22Rv1 (cell line): ENCODE measurements around the gene CEACAM1.

Source experiments
- H3K27ac ChIP-seq: fragments of 450-650 bp; 2 replicates; pipeline ENCODE4 v1.5.1; 2017
- ZFX ChIP-seq: fragments of 450-650 bp; IDR thresholded peaks from 2 replicates; pipeline ENCODE4 v1.6.1; 2017; ENCODE audit warnings: antibody characterized with exemption, borderline replicate concordance
- TF ChIP-seq, protein P1 (sequence below): fragments of 450-650 bp; IDR thresholded peaks from 2 replicates; pipeline ENCODE4 v1.5.1; 2017; ENCODE audit warnings: mild to moderate bottlenecking

The CEACAM1 gene

DNA sequence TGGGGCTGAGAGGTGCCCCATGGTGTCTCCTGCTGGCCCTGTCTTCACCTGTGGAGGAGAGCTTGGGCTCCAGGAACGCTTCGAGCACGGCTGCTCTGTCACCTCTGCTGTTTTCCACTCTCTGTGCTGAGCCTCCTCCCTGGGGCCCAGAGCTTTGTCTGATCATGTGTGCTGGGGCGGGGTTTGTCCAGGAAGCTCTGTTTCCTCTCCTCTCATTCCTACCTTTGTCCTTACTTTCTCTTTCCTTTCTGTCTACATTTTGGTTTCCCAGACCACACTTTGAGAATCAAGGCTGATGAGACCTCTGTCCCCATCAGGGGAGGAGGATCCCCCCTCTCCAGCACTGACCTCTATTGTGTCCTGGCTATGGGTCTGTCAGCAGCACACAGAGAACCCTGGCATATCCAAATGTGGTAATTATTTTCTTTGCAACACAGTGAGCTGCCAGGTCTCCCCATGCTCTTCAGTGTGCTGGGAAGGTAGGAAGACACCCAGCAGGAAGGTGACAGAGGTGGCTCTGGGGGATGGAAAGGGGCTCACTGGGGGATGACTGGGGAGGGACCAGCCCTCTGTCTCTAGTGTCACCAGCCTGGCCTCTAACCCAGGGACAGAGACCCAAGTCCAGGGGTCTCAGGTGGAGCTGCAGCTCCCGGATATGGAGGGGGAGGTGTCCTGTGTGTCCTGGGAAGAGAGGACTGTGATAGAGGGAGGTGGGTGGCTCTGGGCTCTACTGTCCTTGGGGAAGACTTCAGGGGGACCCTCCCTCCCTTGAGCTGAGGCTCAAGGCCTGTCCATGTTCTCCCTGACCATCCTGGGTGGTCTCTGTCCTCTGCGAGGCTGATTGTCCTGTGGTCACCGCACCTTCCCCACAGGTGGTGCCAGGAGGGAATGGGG is at the start of gene CEACAM1:
Gene CEACAM1, minus strand, starts transcription at position 128 of the 894 bp plus-strand sequence. Its CDS starts 107 bp downstream, at position 21.
- TF ChIP-seq, protein P1, sequence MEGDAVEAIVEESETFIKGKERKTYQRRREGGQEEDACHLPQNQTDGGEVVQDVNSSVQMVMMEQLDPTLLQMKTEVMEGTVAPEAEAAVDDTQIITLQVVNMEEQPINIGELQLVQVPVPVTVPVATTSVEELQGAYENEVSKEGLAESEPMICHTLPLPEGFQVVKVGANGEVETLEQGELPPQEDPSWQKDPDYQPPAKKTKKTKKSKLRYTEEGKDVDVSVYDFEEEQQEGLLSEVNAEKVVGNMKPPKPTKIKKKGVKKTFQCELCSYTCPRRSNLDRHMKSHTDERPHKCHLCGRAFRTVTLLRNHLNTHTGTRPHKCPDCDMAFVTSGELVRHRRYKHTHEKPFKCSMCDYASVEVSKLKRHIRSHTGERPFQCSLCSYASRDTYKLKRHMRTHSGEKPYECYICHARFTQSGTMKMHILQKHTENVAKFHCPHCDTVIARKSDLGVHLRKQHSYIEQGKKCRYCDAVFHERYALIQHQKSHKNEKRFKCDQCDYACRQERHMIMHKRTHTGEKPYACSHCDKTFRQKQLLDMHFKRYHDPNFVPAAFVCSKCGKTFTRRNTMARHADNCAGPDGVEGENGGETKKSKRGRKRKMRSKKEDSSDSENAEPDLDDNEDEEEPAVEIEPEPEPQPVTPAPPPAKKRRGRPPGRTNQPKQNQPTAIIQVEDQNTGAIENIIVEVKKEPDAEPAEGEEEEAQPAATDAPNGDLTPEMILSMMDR = no peak
- no peak for TF ChIP-seq ZFX
- no peak within 1 kb of the TSS for H3K27ac ChIP-seq

DNA sequence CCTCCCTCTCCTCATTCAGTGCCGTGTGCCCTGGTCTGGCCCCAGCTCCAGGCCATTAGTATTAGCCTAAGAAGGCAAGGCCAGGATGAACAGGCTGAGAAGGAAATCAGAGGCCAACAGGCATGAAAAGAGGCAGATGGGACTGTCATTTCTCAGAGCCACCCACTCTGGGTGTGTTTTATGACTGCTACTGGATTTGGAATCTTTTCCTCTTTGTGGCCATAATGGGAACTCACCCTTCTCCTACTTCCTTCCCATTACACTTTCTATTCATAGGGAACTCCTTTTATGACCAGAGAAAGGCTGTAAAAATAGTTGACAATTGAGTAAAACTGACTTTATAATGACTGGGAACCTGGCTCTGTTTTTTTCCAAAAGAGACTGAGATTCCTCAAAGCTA is 48.7 kb upstream of the CEACAM1 start:
- no peak overlapping the region for H3K27ac ChIP-seq

DNA sequence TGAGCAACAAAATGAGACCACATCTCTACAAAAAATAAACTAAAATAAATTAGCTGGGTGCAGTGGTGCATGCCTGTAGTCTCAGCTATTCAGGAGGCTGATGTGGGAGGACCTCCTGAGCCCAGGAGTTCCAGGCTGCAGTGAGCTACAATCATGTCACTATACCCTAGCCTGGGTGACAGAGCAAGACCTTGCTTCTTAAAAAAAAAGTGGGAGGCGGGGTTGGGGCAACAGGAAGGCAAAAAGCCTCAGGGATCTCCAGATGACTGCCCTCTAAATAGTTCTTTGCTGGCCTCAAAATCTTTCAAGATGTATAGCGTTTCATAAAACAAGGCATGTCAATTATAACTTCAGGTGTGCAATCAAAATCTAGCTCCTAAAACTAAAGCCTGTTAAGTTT is 48.0 kb upstream of the CEACAM1 start:
- no peak overlapping the region for H3K27ac ChIP-seq
- no peak for TF ChIP-seq ZFX
- TF ChIP-seq, protein P1 = no peak

More for the DNA sequence above, 48.7 kb upstream of the CEACAM1 start:
- TF ChIP-seq, protein P1 = no peak
- no peak for TF ChIP-seq ZFX

DNA sequence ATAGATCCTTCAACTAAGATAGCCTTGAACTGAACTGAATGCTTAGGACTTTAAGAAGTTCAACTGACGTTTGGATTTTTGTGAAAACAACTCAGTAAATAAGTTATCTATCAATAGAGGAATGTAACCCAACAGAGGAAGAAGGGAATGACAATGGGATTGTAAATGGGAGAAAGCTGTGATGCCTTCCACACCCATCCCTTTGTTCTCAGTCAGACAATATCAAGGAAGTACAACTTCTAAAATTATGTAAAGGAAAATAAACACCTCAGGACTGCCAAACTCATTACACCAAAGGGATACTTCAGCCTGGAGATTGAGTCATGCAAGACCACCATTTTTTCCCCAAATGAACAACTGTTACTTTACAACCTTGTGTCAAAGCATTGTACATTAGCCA is 45.4 kb upstream of the CEACAM1 start:
- no peak overlapping the region for H3K27ac ChIP-seq
- no peak for TF ChIP-seq ZFX
- TF ChIP-seq, protein P1 = no peak

DNA sequence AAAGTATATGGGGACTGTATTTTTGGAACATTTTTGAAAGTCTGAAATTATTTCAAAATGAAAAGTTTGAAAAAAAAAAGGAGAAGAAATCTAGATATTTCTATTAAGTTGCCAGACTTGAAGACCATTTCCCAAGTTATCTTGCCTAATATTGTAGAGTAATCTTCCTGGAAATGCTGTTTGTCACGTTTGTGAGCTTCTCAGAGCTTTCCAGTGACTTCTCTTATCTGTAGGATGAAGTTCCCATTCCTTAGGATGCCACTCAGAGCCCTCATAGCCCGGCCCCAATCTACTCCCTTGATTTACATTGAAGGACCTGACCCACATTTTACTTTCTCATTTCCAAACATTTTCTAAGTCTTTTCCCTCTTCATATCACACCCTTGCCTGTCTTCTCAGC is 42.8 kb upstream of the CEACAM1 start:
- H3K27ac ChIP-seq = no peak overlapping the region
- no peak for TF ChIP-seq ZFX
- TF ChIP-seq, protein P1 = no peak

DNA sequence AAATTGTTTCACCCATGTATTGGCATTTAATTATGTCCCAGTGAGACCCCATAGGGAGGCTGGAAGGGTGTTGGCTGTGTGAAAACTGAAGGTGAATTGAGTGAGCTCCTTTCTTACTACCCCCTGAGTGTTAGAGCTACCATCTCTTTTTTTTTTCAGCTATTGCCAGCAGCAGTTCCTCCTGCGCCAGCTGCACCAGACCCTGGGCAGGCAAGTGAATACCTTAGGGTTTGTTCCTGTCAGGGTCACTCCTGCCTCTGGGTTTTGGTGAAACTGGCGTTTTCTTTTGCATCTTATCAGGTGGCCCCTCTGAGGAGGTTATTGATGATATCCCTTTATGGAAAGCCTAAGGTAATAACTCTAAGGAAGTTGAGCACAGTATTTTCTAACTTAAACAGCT is 40.9 kb upstream of the CEACAM1 start:
- no peak overlapping the region for H3K27ac ChIP-seq
- TF ChIP-seq, protein P1 = no peak
- no peak for TF ChIP-seq ZFX

DNA sequence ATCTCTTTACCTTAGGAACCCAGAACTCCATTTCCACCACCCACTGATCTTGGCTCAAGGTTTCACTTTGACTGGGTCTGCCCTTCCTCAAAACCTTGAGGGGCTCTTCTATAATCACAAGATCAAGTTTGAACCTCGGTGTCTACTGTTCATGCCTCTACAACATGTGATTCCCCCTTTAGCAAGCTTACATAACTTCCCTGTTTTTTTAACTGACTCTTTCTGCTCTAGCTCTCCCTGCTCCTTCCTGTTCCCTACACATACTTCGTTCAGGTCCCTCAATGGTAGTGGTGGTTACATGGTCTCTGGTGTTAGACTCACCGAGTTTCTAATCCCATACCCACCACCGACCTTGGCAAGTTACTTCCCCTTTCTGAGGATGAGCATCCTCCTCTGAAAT is 39.7 kb upstream of the CEACAM1 start:
- H3K27ac ChIP-seq = no peak overlapping the region
- no peak for TF ChIP-seq ZFX
- TF ChIP-seq, protein P1 = no peak
